Measurements from ENCODE around the gene CD151.

The CD151 gene

GRCh38 chr11:871472-871871, 38.7 kb downstream of the CD151 start:
- no peak for DNase-seq (ENCODE audit: low read depth, low spot score)

- DNase-seq (ENCODE audit: low read depth, low spot score), result no peak
Measured at GRCh38 chr11:872799-873198, 40.0 kb downstream of the CD151 start.

GRCh38 chr11:873706-874105, 41.0 kb downstream of the CD151 start:
- DNase-seq (ENCODE audit: low read depth, low spot score), result no peak

- DNase-seq (ENCODE audit: low read depth, low spot score), result no peak
Measured at GRCh38 chr11:875203-875602, 42.5 kb downstream of the CD151 start.

- no peak for DNase-seq (ENCODE audit: low read depth, low spot score)
Measured at GRCh38 chr11:875769-876301, 43.1 kb downstream of the CD151 start.

- no peak for DNase-seq (ENCODE audit: low read depth, low spot score)
Measured at GRCh38 chr11:876545-876944, 43.8 kb downstream of the CD151 start.

- no peak for DNase-seq (ENCODE audit: low read depth, low spot score)
Measured at GRCh38 chr11:877565-877964, 44.8 kb downstream of the CD151 start.

GRCh38 chr11:880447-880846, 47.7 kb downstream of the CD151 start:
- no peak for DNase-seq (ENCODE audit: low read depth, low spot score)

GRCh38 chr11:882596-882995, 49.8 kb downstream of the CD151 start:
- no peak for DNase-seq (ENCODE audit: low read depth, low spot score)

GRCh38 chr11:883527-883926, 50.8 kb downstream of the CD151 start:
- no peak for DNase-seq (ENCODE audit: low read depth, low spot score)

- no peak for DNase-seq (ENCODE audit: low read depth, low spot score)
Measured at GRCh38 chr11:884578-885070, 51.9 kb downstream of the CD151 start.

- no peak for DNase-seq (ENCODE audit: low read depth, low spot score)
Measured at GRCh38 chr11:886568-886967, 53.8 kb downstream of the CD151 start.

GRCh38 chr11:887589-887988, 54.8 kb downstream of the CD151 start:
- DNase-seq (ENCODE audit: low read depth, low spot score), result no peak

All from brain pericyte (primary cell).